ENCODE measurements around the gene DLGAP4.

DLGAP4 gene

GRCh38 chr20:36572701-36573102, 266.6 kb downstream of the DLGAP4 start:
- DNase-seq = peak; percentile 73 to 76

- peak; percentile 95 for DNase-seq
Observed at GRCh38 chr20:36573103-36573797, 267.1 kb downstream of the DLGAP4 start, which contains the start of gene TGIF2. TGIF2 (plus strand) TSS chr20:36573597; CDS start chr20:36578775, 5,178 bp downstream.

- peak; percentile 45 to 56 for DNase-seq
Observed at GRCh38 chr20:36573798-36574365, 267.7 kb downstream of the DLGAP4 start.

GRCh38 chr20:36574366-36575135, 268.4 kb downstream of the DLGAP4 start:
- peak; percentile 55 to 62 for DNase-seq

- DNase-seq = no peak
Observed at GRCh38 chr20:36576081-36576445, 269.9 kb downstream of the DLGAP4 start.

Data from CD4-positive, alpha-beta T cell treated with Interleukin-4 for 1 hour (primary cell).